Peyer's patch (tissue), 4 donors: Measurements from ENCODE around the gene TXNRD2. TPM values are rescaled to one million over a fixed set of nuclear protein-coding genes. Genes with fewer than 3 reads are reported as not detected.

ENCODE experiments used
- DNase-seq, 3 donors: peaks; one replicate each; pipeline ENCODE4 v3.0.0-alpha.2; 2017 to 2019
- H3K27ac ChIP-seq, 4 donors: fragments of 200-600 bp; sonication (generic); one replicate each; pipeline ENCODE4 v1.5.1; 2016 to 2019
- H3K27me3 ChIP-seq, 2 donors: fragments of 200-600 bp; sonication (generic); one replicate each; pipeline ENCODE4 v1.5.1; 2019
- H3K36me3 ChIP-seq, 3 donors: fragments of 200-600 bp; sonication (generic); one replicate each; pipeline ENCODE4 v1.5.1; 2016 to 2019
- H3K4me1 ChIP-seq, 4 donors: fragments of 200-600 bp; sonication (generic); one replicate each; pipeline ENCODE4 v1.5.1; 2016 to 2019
- H3K4me3 ChIP-seq, 4 donors: fragments of 200-600 bp; sonication (generic); 1 replicate in 3 of 4; 2 replicates in 1 of 4; pipeline ENCODE4 v1.5.1; 2016 to 2019; ENCODE audit warnings: mild to moderate bottlenecking in 1 of 4
- H3K9me3 ChIP-seq, 4 donors: fragments of 200-600 bp; sonication (generic); one replicate each; pipeline ENCODE4 v1.5.1; 2016 to 2019; ENCODE audit warnings: mild to moderate bottlenecking in 1 of 4
- POLR2A ChIP-seq, 2 donors: fragments of 450-650 bp; IDR thresholded peaks; one replicate each; pipeline ENCODE4 v1.5.1; 2017; ENCODE audit warnings: antibody characterized with exemption in 2 of 2, mild to moderate bottlenecking in 2 of 2, moderate library complexity in 2 of 2
- total RNA-seq, 4 donors: library from RNA; depleted of rRNA; stranded (reverse); fragments of >200 nt; gene quantifications; one replicate each; pipeline ENCODE4 v1.1.0, GENCODE V29; 2016
- TF ChIP-seq, protein P1 (sequence below), 6 experiments: fragments of 450-650 bp in 4 of 6; fragments of 200-600 bp in 2 of 6; sonication (generic) in 1 of 6; IDR thresholded peaks; one replicate each; pipeline ENCODE4 v1.5.1; 2017 to 2019; ENCODE audit warnings: antibody characterized with exemption in 6 of 6, mild to moderate bottlenecking in 3 of 6, moderate library complexity in 1 of 6

The TXNRD2 gene
- total RNA-seq, 4 donors from 2014 or later: 24.7 to 29.8 (median 27.2) TPM

GRCh38 chr22:19859861-19860510 lies 81.6 kb downstream of the TXNRD2 start:
- Histone ChIP-seq H3K9me3 (no peaks in the 10 kb centered on the region), H3K4me3 (no peak overlapping the region), H3K27ac (no peak overlapping the region), H3K4me1 (peaks cover 0 to 11% (median 6%) of the 10 kb centered on the region in 4 donors), H3K27me3 (no peaks in the 10 kb centered on the region), H3K36me3 (no peaks in the 10 kb centered on the region)
- TF ChIP-seq, protein P1, sequence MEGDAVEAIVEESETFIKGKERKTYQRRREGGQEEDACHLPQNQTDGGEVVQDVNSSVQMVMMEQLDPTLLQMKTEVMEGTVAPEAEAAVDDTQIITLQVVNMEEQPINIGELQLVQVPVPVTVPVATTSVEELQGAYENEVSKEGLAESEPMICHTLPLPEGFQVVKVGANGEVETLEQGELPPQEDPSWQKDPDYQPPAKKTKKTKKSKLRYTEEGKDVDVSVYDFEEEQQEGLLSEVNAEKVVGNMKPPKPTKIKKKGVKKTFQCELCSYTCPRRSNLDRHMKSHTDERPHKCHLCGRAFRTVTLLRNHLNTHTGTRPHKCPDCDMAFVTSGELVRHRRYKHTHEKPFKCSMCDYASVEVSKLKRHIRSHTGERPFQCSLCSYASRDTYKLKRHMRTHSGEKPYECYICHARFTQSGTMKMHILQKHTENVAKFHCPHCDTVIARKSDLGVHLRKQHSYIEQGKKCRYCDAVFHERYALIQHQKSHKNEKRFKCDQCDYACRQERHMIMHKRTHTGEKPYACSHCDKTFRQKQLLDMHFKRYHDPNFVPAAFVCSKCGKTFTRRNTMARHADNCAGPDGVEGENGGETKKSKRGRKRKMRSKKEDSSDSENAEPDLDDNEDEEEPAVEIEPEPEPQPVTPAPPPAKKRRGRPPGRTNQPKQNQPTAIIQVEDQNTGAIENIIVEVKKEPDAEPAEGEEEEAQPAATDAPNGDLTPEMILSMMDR (IDR thresholded peaks at IDR 0.05): no peak
- TF ChIP-seq POLR2A (IDR thresholded peaks at IDR 0.05): no peak
- DNase-seq: peak in 1 of 3 donors; percentile 14

DNA sequence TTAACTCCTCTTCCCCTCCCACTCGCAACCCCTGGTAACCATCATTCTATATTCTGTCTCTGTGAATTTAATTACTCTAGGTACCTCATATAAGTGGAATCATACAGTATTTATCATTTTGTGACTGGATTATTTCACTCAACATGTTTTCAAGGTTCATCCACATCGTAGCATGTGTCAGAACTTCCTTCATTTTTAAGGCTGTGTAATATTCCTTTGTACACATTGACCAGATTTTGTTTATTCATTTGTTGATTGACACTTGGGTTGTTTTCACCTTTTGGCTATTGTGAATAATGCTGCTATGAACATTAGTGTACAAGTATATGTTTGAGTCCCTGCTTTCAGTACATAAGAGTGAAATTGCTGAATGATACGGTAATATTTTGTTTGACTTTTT lies 84.2 kb downstream of the TXNRD2 start:
- DNase-seq: no peak
- TF ChIP-seq, protein P1 (IDR thresholded peaks at IDR 0.05): no peak
- no peak for TF ChIP-seq POLR2A (IDR thresholded peaks at IDR 0.05)
- H3K9me3 ChIP-seq: no peaks in the 10 kb centered on the region
- H3K27ac ChIP-seq: no peak overlapping the region
- H3K36me3 ChIP-seq: no peaks in the 10 kb centered on the region
- H3K4me1 ChIP-seq: peaks cover 5 to 24% (median 14%) of the 10 kb centered on the region in 4 donors
- no peak overlapping the region for H3K4me3 ChIP-seq
- H3K27me3 ChIP-seq: no peaks in the 10 kb centered on the region

GRCh38 chr22:19855504-19856409 lies 85.9 kb downstream of the TXNRD2 start:
- H3K9me3 ChIP-seq: no peaks in the 10 kb centered on the region

DNA sequence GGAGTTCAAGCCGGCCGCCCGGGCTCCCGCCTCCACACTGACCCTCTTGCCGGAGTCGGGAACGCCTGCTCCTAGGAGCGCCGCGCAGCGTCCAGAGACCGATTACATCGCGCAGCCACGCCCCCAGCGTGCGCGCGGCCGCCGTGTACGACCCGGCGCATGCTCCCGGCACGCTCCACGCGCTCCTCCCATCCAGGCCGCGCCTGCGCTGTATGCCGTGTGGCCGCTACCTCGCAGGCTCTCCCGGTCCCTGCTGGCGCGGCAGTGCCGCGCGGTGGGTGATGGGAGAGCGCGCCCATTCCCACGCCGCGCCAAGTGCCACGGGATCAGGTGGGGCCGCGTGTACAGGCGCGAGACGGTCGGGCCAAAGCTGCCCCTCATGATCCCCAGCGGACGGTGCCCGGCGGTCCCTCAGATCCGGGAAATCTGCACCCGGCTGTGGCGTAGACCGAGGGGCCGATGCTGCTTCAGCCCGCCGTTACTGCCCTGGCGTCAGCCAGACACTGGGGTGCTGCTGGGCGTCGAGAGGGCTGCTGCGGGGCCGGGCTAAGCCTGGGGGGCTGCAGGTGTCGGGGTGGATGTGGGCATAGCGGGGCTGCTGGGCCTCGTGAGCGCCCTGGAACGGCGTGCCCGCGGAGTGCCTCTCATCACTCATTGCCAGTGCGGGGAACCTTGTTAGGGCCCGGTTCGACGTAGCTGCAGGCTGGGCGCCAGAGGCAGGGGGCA lies 86.7 kb downstream of the TXNRD2 start, which contains the start of the genes GNB1L and RTL10:
GNB1L (minus strand) TSS at position 97 of the 726 bp plus-strand sequence. CDS start 33,519 bp downstream, outside the sequence.
RTL10 (minus strand) TSS at position 97 of the 726 bp plus-strand sequence. CDS start 2,613 bp downstream, outside the sequence.
- Histone ChIP-seq H3K27ac (peak within 1 kb of the TSS; percentile 92 to 95 (median 94)), H3K9me3 (no peaks in the 10 kb centered on the region), H3K4me1 (peaks cover 5 to 26% (median 14%) of the 10 kb centered on the region in 4 donors), H3K36me3 (peaks cover 0 to 16% (median 0%) of the 10 kb centered on the region in 3 donors), H3K27me3 (no peaks in the 10 kb centered on the region), H3K4me3 (peak within 1 kb of the TSS; percentile 80 to 91 (median 84))
- peak; percentile 95 to 99 (median 98) for DNase-seq
- TF ChIP-seq, protein P1 (IDR thresholded peaks at IDR 0.05): peak in 3 of 6 experiments; percentile 13 to 40 (median 15)
- peak; percentile 96 to 99 for TF ChIP-seq POLR2A (IDR thresholded peaks at IDR 0.05)

More at GRCh38 chr22:19855504-19856409, 85.9 kb downstream of the TXNRD2 start:
- peak overlapping the region; percentile 92 to 95 (median 94) for H3K27ac ChIP-seq
- peak overlapping the region; percentile 80 to 91 (median 84) for H3K4me3 ChIP-seq
- H3K27me3 ChIP-seq: no peaks in the 10 kb centered on the region
- peaks cover 0 to 15% (median 0%) of the 10 kb centered on the region in 3 donors for H3K36me3 ChIP-seq
- peak; percentile 71 to 80 (median 73) for DNase-seq
- H3K4me1 ChIP-seq: peaks cover 5 to 26% (median 14%) of the 10 kb centered on the region in 4 donors
- TF ChIP-seq POLR2A (IDR thresholded peaks at IDR 0.05): no peak
- TF ChIP-seq, protein P1 (IDR thresholded peaks at IDR 0.05): no peak
